Liver (tissue), 9 donors: ENCODE results near the gene TRIM74. TPM values are rescaled to one million over a fixed set of nuclear protein-coding genes. Genes with fewer than 3 reads are reported as not detected.
"Not testable (repeated sequence)": the region's sequence is repeated elsewhere in the genome, so short reads cannot be mapped to it uniquely, and the experiment has no call there.

Source experiments
- DNase-seq: peaks from one replicate; pipeline ENCODE4 v3.0.0-alpha.2; 2017; ENCODE audit warnings: low spot score
- H3K27ac ChIP-seq, 2 donors: one replicate each; pipeline ENCODE4 v1.7.0; 2013; ENCODE audit warnings: inconsistent platforms in 2 of 2, low read length in 2 of 2, control low read depth in 1 of 2, low read depth in 1 of 2, mild to moderate bottlenecking in 1 of 2
- H3K27me3 ChIP-seq, 4 donors: one replicate each; pipeline versions ENCODE4 v1.6.1 to v1.7.0; 2013; ENCODE audit warnings: low read length in 3 of 4, inconsistent platforms in 1 of 4, mild to moderate bottlenecking in 1 of 4, moderate library complexity in 1 of 4; ENCODE audit not compliant: control insufficient read depth in 4 of 4, insufficient read depth in 4 of 4
- H3K36me3 ChIP-seq, 4 donors: one replicate each; pipeline versions ENCODE4 v1.6.1 to v1.7.0; 2013; ENCODE audit warnings: low read length in 3 of 4, mild to moderate bottlenecking in 3 of 4, low read depth in 1 of 4, moderate library complexity in 1 of 4; ENCODE audit not compliant: control insufficient read depth in 4 of 4, insufficient read depth in 3 of 4
- H3K4me1 ChIP-seq, 4 donors: one replicate each; pipeline versions ENCODE4 v1.6.1 to v1.7.0; 2013; ENCODE audit warnings: low read length in 3 of 4, mild to moderate bottlenecking in 3 of 4, moderate library complexity in 1 of 4; ENCODE audit not compliant: control insufficient read depth in 4 of 4, insufficient read depth in 4 of 4
- H3K4me3 ChIP-seq, 3 donors: one replicate each; pipeline versions ENCODE4 v1.6.1 to v1.7.0; 2013; ENCODE audit warnings: low read length in 3 of 3, control low read depth in 1 of 3, low read depth in 1 of 3, mild to moderate bottlenecking in 1 of 3
- H3K9ac ChIP-seq, 2 donors: one replicate each; pipeline ENCODE4 v1.7.0; 2013; ENCODE audit warnings: low read length in 2 of 2, mild to moderate bottlenecking in 2 of 2, moderate library complexity in 2 of 2, control low read depth in 1 of 2, low read depth in 1 of 2
- H3K9me3 ChIP-seq, 4 donors: one replicate each; pipeline versions ENCODE4 v1.6.1 to v1.7.0; 2013; ENCODE audit warnings: low read length in 3 of 4; ENCODE audit not compliant: control insufficient read depth in 4 of 4
- GABPA ChIP-seq, 2 donors: IDR thresholded peaks in 1 of 2; conservative IDR thresholded peaks in 1 of 2; 2 replicates each; pipeline ENCODE4 v1.6.1; 2016; ENCODE audit warnings: antibody characterized with exemption in 2 of 2, mild to moderate bottlenecking in 1 of 2, moderate library complexity in 1 of 2
- HNF4A ChIP-seq, 2 donors: conservative IDR thresholded peaks; 2 replicates each; pipeline ENCODE4 v1.6.1; 2016; ENCODE audit warnings: antibody characterized with exemption in 2 of 2, mild to moderate bottlenecking in 2 of 2
- RXRA ChIP-seq, 2 donors: IDR thresholded peaks; 2 replicates each; pipeline ENCODE4 v1.6.1; 2017 to 2018; ENCODE audit warnings: antibody characterized with exemption in 2 of 2, mild to moderate bottlenecking in 1 of 2
- WGBS: extraction: QIAGEN DNeasy Blood & Tissue Kit; methylation state at CpG from one replicate; pipeline ENCODE4 v1.1.7; 2013; 5-methylcytosine and 5-hydroxymethylcytosine counted together
- polyA plus RNA-seq, 2 donors: library from polyadenylated mRNA; stranded (reverse) in 1 of 2; unstranded in 1 of 2; fragments of 200-250 nt in 1 of 2; fragments of >200 nt in 1 of 2; fragmentation: Nextera tagmentation in 1 of 2; extraction: Ambion mirVana in 1 of 2; gene quantifications; one replicate each; pipeline versions ENCODE4 v1.2.1 to v1.2.3, GENCODE V29; 2013 to 2015
- total RNA-seq, 2 donors: library from RNA; depleted of rRNA; stranded (reverse); fragments of >200 nt; gene quantifications; one replicate each; pipeline ENCODE4 v1.2.3, GENCODE V29; 2014
- donor health status: healthy.
- donor health status: healthy.
- donor health status: healthy.
- donor health status: healthy.
- donor health status: healthy.

TRIM74 gene
- total and polyA plus RNA-seq, 4 donors: 0.14 to 0.50 TPM; not detected in 2

DNA sequence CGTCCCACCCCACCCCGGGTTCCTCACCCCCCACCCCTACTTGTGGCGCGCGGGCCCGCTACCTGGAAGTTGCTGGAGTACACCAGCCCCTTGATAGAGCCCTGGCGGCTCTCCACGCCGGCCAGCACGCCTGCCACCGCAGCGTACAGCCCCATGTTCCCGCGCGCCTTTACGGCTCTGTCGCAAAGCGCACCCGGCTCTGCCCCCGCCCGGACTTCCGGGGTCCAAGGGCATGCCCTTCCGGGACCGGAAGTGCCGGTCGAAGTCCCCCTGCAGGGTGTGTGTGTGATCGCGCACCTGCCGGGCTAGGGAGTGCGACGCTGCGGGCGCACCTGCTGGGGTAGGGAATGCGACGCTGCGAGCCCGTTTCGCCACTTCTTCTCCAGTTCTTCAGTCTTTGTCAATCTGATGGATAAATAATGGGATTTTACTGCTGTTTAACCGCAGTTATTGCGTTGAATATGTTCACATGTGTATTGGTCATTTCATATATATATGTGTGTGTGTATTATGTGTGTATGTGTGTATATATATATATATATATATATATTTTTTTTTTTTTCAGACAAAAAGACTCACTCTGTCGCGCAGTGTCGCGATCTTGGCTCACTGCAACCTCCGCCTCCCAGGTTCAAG lies 14.6 kb downstream of the TRIM74 start:
- H3K27me3 ChIP-seq, H3K4me1 ChIP-seq, H3K27ac ChIP-seq, H3K4me3 ChIP-seq, H3K9ac ChIP-seq, DNase-seq, H3K9me3 ChIP-seq, H3K36me3 ChIP-seq: not testable (repeated sequence)
- 20% methylated on average over 16 of the region's 45 CpGs for WGBS
- peak in 1 of 2 donors; percentile 6 for TF ChIP-seq HNF4A (conservative IDR thresholded peaks at IDR 0.05)
- TF ChIP-seq GABPA (IDR thresholded peaks at IDR 0.05 in 1 of 2, conservative IDR thresholded peaks at IDR 0.05 in 1 of 2): peak in 1 of 2 donors; percentile 56

- not testable (repeated sequence) for H3K4me1 ChIP-seq, H3K36me3 ChIP-seq, DNase-seq, H3K9ac ChIP-seq, H3K9me3 ChIP-seq, H3K27me3 ChIP-seq, H3K4me3 ChIP-seq, H3K27ac ChIP-seq
- WGBS: 4% methylated on average over 6 of the region's 43 CpGs
Measured at GRCh38 chr7:72953901-72954562, 15.2 kb downstream of the TRIM74 start.

DNA sequence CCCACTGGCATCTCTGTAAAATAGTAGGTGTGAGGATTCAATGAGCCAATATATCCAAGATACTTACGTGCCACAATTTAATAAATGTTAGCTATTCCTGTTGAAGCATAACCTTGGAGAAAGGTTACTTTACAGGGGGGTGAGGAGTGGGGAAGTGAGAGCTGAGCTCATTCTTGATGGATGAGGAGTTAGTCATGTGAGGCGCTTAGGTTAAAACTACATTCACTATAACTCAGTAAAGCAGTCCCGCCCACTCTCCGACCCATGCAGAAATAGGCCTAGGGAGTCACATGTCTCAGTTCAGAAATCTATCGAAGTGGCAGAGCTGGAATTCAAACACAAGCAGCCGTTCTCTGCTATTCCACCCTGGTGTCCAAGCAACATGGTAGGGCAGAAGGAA lies 18.8 kb downstream of the TRIM74 start:
- 89% methylated on average over 4 of the region's 6 CpGs for WGBS
- H3K9ac ChIP-seq, DNase-seq, H3K27ac ChIP-seq, H3K36me3 ChIP-seq, H3K9me3 ChIP-seq, H3K4me3 ChIP-seq, H3K27me3 ChIP-seq: not testable (repeated sequence)
- H3K4me1 ChIP-seq: peaks cover 4 to 17% (median 7%) of the 10 kb centered on the region in 4 donors

DNA sequence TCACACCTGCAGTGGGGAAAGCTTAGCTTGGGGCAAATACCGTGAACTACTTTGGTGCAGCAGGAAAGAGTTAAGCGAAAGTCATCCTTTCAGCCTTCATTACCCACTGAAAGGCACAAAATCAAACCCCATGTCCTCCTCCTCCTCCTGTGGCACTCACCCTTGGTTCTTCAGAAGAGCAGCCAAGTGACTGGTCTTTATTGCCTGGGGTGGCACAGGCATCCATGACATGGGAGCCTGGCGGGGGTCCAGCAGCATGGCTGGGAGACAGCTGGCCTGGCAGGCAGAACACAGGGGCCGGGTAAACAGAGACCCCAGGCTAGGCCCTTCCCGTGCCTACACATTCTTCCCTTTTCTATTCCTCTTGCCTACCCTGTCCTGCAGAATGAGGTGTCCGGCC lies 19.6 kb downstream of the TRIM74 start:
- H3K9ac ChIP-seq, H3K36me3 ChIP-seq, H3K27me3 ChIP-seq, H3K9me3 ChIP-seq, H3K4me3 ChIP-seq, H3K27ac ChIP-seq, DNase-seq: not testable (repeated sequence)
- 70% methylated on average over 5 of the region's 6 CpGs for WGBS
- H3K4me1 ChIP-seq: peaks cover 4 to 17% (median 7%) of the 10 kb centered on the region in 4 donors

DNA sequence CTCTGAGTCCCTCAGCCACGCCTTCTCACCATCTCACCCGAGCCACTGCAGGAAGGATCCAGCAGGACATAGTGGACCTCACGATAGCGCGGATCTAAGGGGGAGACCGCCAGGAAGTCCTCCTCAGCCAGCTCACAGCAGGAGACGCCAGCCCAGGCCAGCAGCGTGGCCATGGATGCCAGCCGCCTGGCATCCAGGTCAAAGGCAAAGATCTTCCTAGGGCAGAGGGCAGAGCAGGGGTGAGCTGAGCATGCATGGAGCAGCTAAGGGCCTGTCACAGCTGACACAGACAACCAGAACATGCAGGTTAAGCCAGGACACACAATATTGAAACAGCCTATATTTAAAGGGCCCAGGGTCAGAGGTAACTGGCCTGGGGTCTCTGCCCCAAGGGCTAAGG lies 20.0 kb downstream of the TRIM74 start:
- not testable (repeated sequence) for H3K9ac ChIP-seq, H3K9me3 ChIP-seq, DNase-seq, H3K36me3 ChIP-seq, H3K27ac ChIP-seq, H3K4me3 ChIP-seq, H3K27me3 ChIP-seq
- H3K4me1 ChIP-seq: peaks cover 4 to 17% (median 7%) of the 10 kb centered on the region in 4 donors
- WGBS: 46% methylated on average over 9 of the region's 9 CpGs
- TF ChIP-seq HNF4A (conservative IDR thresholded peaks at IDR 0.05): peak; percentile 18 to 34
- peak in 1 of 2 donors; percentile 38 for TF ChIP-seq RXRA (IDR thresholded peaks at IDR 0.05)

GRCh38 chr7:72948714-72949113 lies 20.6 kb downstream of the TRIM74 start:
- DNase-seq, H3K27ac ChIP-seq, H3K9ac ChIP-seq, H3K27me3 ChIP-seq, H3K4me3 ChIP-seq, H3K36me3 ChIP-seq, H3K9me3 ChIP-seq: not testable (repeated sequence)
- WGBS: 70% methylated on average over 18 of the region's 23 CpGs
- H3K4me1 ChIP-seq: peaks cover 4 to 17% (median 7%) of the 10 kb centered on the region in 4 donors
